HCT116 (cell line): Measurements from ENCODE around the gene ARHGAP42. TPM values are rescaled to one million over a fixed set of nuclear protein-coding genes. Genes with fewer than 3 reads are reported as not detected.
A peak's percentile ranks its signal among the peaks of the same experiment; 100 is the strongest.

Experiments
- ATAC-seq: fragments of 200-7000 bp; cut with Tn5 transposase; 2 replicates; pipeline ENCODE4 v1.9.1; 2020; ENCODE audit warnings: mild to moderate bottlenecking, moderate library complexity
- BruUV-seq: library from RNA; stranded (reverse); fragments of 400-500 nt; replicated peaks from 2 replicates; lab custom pipeline; 2021; lab: Mats Ljungman, UMichigan
- CTCF ChIA-PET: fragments of 300-600 bp; sonication (Branson Sonifier 250); formaldehyde crosslinking; loops from one replicate; lab custom pipeline; 2021; ENCODE audit warnings: antibody characterized with exemption; lab: Charles Lee
- POLR2A ChIA-PET: fragments of 300-600, 350-600 bp; sonication (Branson Sonifier 250); formaldehyde crosslinking; loops from one replicate; lab custom pipeline; 2021; ENCODE audit warnings: antibody characterized with exemption; lab: Charles Lee
- RAD21 ChIA-PET, 2 experiments: fragments of 300-600 bp; sonication (Branson Sonifier 250); formaldehyde crosslinking; loops; one replicate each; lab custom pipeline; 2023; ENCODE audit warnings: low total read pairs in 2 of 2; ENCODE audit not compliant: uncharacterized antibody in 2 of 2, unreplicated experiment in 2 of 2, low non-redundant PET in 1 of 2; lab: Charles Lee
- DNase-seq: peaks from one replicate; pipeline ENCODE4 v3.0.0-alpha.2; 2010; ENCODE audit warnings: low read depth, low spot score
- H2AFZ ChIP-seq: fragments of 200-600 bp; shearing (Covaris generic), sonication (generic); 2 replicates; pipeline ENCODE4 v1.6.1; 2017; ENCODE audit warnings: low read depth, mixed run types, mixed read lengths, antibody characterized with exemption, low read length; ENCODE audit not compliant: poor library complexity, severe bottlenecking
- H3K27ac ChIP-seq: 2 replicates; pipeline ENCODE4 v1.5.1; 2012; ENCODE audit warnings: low read depth, low read length
- H3K27me3 ChIP-seq: fragments of 200-600 bp; sonication (generic); 2 replicates; pipeline ENCODE4 v1.6.1; 2016; ENCODE audit warnings: mixed run types, low read length, mixed read lengths; ENCODE audit not compliant: insufficient read depth
- H3K36me3 ChIP-seq, 2 experiments: fragments of 200-500 bp in 1 of 2; fragments of 200-600 bp in 1 of 2; sonication (Bioruptor generic) in 1 of 2; sonication (generic) in 1 of 2; 2 replicates each; pipeline versions ENCODE4 v1.5.1 to v1.6.1; 2014 to 2016; ENCODE audit warnings: low read length in 2 of 2, inconsistent platforms in 1 of 2, mixed read lengths in 1 of 2, mixed run types in 1 of 2; ENCODE audit not compliant: insufficient read depth in 2 of 2, control insufficient read depth in 1 of 2
- H3K4me1 ChIP-seq, 2 experiments: fragments of 200-600 bp in 1 of 2; sonication (generic) in 1 of 2; 2 replicates each; pipeline versions ENCODE4 v1.5.1 to v1.6.1; 2012 to 2017; ENCODE audit warnings: low read length in 2 of 2, inconsistent platforms in 1 of 2, mild to moderate bottlenecking in 1 of 2, mixed read lengths in 1 of 2, mixed run types in 1 of 2, moderate library complexity in 1 of 2; ENCODE audit not compliant: insufficient read depth in 2 of 2, control insufficient read depth in 1 of 2
- H3K4me2 ChIP-seq: fragments of 200-600 bp; sonication (generic); 2 replicates; pipeline ENCODE4 v1.6.1; 2017; ENCODE audit warnings: mixed run types, low read length, mixed read lengths
- H3K4me3 ChIP-seq, 2 experiments: fragments of 200-600 bp in 1 of 2; sonication (generic) in 1 of 2; replicated peaks in 1 of 2; 2 replicates each; pipeline ENCODE4 v1.5.1; 2011 to 2016; ENCODE audit warnings: low read length in 2 of 2, control low read depth in 1 of 2, low read depth in 1 of 2, mild to moderate bottlenecking in 1 of 2, mixed read lengths in 1 of 2, mixed run types in 1 of 2
- H3K79me2 ChIP-seq: fragments of 200-600 bp; sonication (generic); 2 replicates; pipeline ENCODE4 v1.6.1; 2017; ENCODE audit warnings: mild to moderate bottlenecking, mixed run types, low read length, moderate library complexity, mixed read lengths; ENCODE audit not compliant: insufficient read depth
- H3K9ac ChIP-seq: fragments of 200-600 bp; sonication (generic); 2 replicates; pipeline ENCODE4 v1.6.1; 2016; ENCODE audit warnings: low read length, mixed read lengths
- H3K9me2 ChIP-seq: fragments of 200-600 bp; sonication (generic), shearing (Covaris generic); 2 replicates; pipeline ENCODE4 v1.6.1; 2017; ENCODE audit warnings: mixed run types, mild to moderate bottlenecking, moderate library complexity; ENCODE audit not compliant: insufficient read depth
- H3K9me3 ChIP-seq, 2 experiments: fragments of 200-500 bp in 1 of 2; fragments of 200-600 bp in 1 of 2; sonication (Bioruptor generic) in 1 of 2; sonication (generic) in 1 of 2; 2 replicates each; pipeline ENCODE4 v1.6.1; 2014 to 2017; ENCODE audit warnings: low read length in 2 of 2, mixed read lengths in 2 of 2, inconsistent platforms in 1 of 2, low read depth in 1 of 2, mild to moderate bottlenecking in 1 of 2, mixed run types in 1 of 2, moderate library complexity in 1 of 2; ENCODE audit not compliant: control insufficient read depth in 1 of 2, insufficient read depth in 1 of 2
- H4K20me1 ChIP-seq: fragments of 200-600 bp; sonication (generic), shearing (Covaris generic); 2 replicates; pipeline ENCODE4 v1.6.1; 2017; ENCODE audit warnings: mixed run types, mild to moderate bottlenecking, moderate library complexity; ENCODE audit not compliant: insufficient read depth
- CEBPB ChIP-seq: IDR thresholded peaks from 2 replicates; pipeline ENCODE4 v1.6.1; 2012; ENCODE audit warnings: low read depth
- CTCF ChIP-seq, 3 experiments: fragments of 200-600 bp in 1 of 3; sonication (generic) in 1 of 3; IDR thresholded peaks in 2 of 3; conservative IDR thresholded peaks in 1 of 3; 2 replicates each; pipeline ENCODE4 v1.5.1; 2012 to 2017; ENCODE audit warnings: low read depth in 2 of 3, low read length in 2 of 3, antibody characterized with exemption in 1 of 3, borderline replicate concordance in 1 of 3, control low read depth in 1 of 3, mild to moderate bottlenecking in 1 of 3, mixed read lengths in 1 of 3, mixed run types in 1 of 3, moderate library complexity in 1 of 3; ENCODE audit not compliant: insufficient read depth in 1 of 3
- EZH2 ChIP-seq: fragments of 200-600 bp; sonication (generic); IDR thresholded peaks from 2 replicates; pipeline ENCODE4 v1.6.1; 2017; ENCODE audit warnings: antibody characterized with exemption, mixed run types
- JUND ChIP-seq: IDR thresholded peaks from 2 replicates; pipeline ENCODE4 v1.6.1; 2012
- RAD21 ChIP-seq: IDR thresholded peaks from 2 replicates; pipeline ENCODE4 v1.6.1; 2012; ENCODE audit warnings: low read depth, mild to moderate bottlenecking
- SIN3A ChIP-seq: IDR thresholded peaks from 2 replicates; pipeline ENCODE4 v1.6.1; 2012; ENCODE audit warnings: low read depth
- SP1 ChIP-seq: IDR thresholded peaks from 2 replicates; pipeline ENCODE4 v1.6.1; 2012; ENCODE audit warnings: low read depth
- YY1 ChIP-seq: IDR thresholded peaks from 2 replicates; pipeline ENCODE4 v1.6.1; 2011; ENCODE audit warnings: low read length, low read depth, moderate library complexity, mild to moderate bottlenecking; ENCODE audit not compliant: insufficient replicate concordance; ENCODE audit errors: extremely low read depth
- intact Hi-C: fragments of 100-400 bp; cut with micrococcal nuclease; formaldehyde crosslinking; loops from 2 replicates; pipeline ENCODE4 v1.10.0; 2022
- total RNA-seq: library from RNA; stranded (reverse); gene quantifications from one replicate; pipeline ENCODE4 v1.2.1, GENCODE V29; 2021; ENCODE audit not compliant: unreplicated experiment

Gene ARHGAP42
- total RNA-seq, 1 experiment from 2014 or later: 12.3 TPM

- no peak overlapping the region for H3K4me2 ChIP-seq
- H3K4me1 ChIP-seq: no peaks in the 10 kb centered on the region
- ChIA-PET CTCF (no interaction called here), RAD21 (no interaction called here), POLR2A (no interaction called here)
- no peaks in the 10 kb centered on the region for H3K9me2 ChIP-seq
- no peaks in the 10 kb centered on the region for H4K20me1 ChIP-seq
- intact Hi-C loops: no loop called here
- BruUV-seq: no TSS peak
- H3K27me3 ChIP-seq: no peaks in the 10 kb centered on the region
- H3K4me3 ChIP-seq: no peak overlapping the region
- H3K79me2 ChIP-seq: no peaks in the 10 kb centered on the region
- no peaks in the 10 kb centered on the region for H3K9me3 ChIP-seq
- no peaks in the 10 kb centered on the region for H3K36me3 ChIP-seq
- H3K27ac ChIP-seq: no peak overlapping the region
- no peak overlapping the region for H3K9ac ChIP-seq
- no peak overlapping the region for H2AFZ ChIP-seq
- no peak for DNase-seq
- ATAC-seq: no peak
- TF ChIP-seq CEBPB: no peak
- no peak for TF ChIP-seq SP1
- TF ChIP-seq YY1: no peak
- TF ChIP-seq EZH2: no peak
- TF ChIP-seq SIN3A: no peak
Observed at GRCh38 chr11:100999756-101000155, 312.7 kb downstream of the ARHGAP42 start.

DNA sequence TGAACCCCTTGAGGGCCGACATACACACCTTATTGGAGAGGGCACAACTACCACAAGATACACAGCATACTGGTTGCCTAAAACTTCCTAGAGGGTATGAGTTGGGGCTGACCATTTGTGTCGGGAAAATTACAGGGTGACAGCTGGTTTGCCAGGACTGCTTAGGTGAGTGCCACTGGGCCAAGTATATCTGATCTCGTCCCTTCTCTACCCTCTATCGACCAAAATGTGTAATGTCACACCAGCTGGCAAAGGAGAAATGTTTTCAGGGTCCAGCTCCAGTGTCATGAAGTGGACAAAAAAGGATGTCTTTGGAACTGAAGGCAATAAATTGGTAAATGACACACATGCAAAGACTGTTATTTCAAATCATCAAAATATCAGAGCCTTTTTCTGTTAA, 316.4 kb downstream of the ARHGAP42 start:
- no peak overlapping the region for H3K4me2 ChIP-seq
- CTCF ChIA-PET: no interaction called here
- TF ChIP-seq CTCF (IDR thresholded peaks at IDR 0.05 in 2 of 3, conservative IDR thresholded peaks at IDR 0.05 in 1 of 3; ENCODE audit: borderline replicate concordance in 1 of 3, insufficient read depth in 1 of 3, low read depth in 2 of 3, low read length in 2 of 3): peak in 2 of 3 experiments; percentile 41 to 52; a peak in 4 of 6 replicates
- peak; percentile 32; the same call in 1 of the 2 replicates for TF ChIP-seq RAD21
- TF ChIP-seq JUND: no peak

More for the DNA sequence above, 316.4 kb downstream of the ARHGAP42 start:
- Histone ChIP-seq H3K36me3 (no peaks in the 10 kb centered on the region), H2AFZ (no peak overlapping the region), H3K9me2 (no peaks in the 10 kb centered on the region; the same call in 1 of the 2 replicates), H3K9me3 (no peaks in the 10 kb centered on the region), H3K9ac (no peak overlapping the region), H3K79me2 (no peaks in the 10 kb centered on the region), H3K4me1 (no peaks in the 10 kb centered on the region), H4K20me1 (no peaks in the 10 kb centered on the region), H3K27me3 (no peaks in the 10 kb centered on the region), H3K27ac (no peak overlapping the region), H3K4me3 (no peak overlapping the region)
- intact Hi-C loops: no loop called here
- peak; percentile 96 for ATAC-seq
- DNase-seq: peak; percentile 18
- RAD21 ChIA-PET: no interaction called here
- no TSS peak for BruUV-seq
- POLR2A ChIA-PET: no interaction called here
